CD14-positive monocyte (primary cell): Measurements from ENCODE around the gene RRAS. TPM values are rescaled to one million over a fixed set of nuclear protein-coding genes. Genes with fewer than 3 reads are reported as not detected.

Experiments used
- DNase-seq, 3 donors: peaks; one replicate each; pipeline ENCODE4 v3.0.0-alpha.2; 2011 to 2022
- H2AFZ ChIP-seq: 2 replicates; pipeline ENCODE4 v1.6.0; 2012; ENCODE audit warnings: mild to moderate bottlenecking, low read depth, low read length, inconsistent platforms; ENCODE audit not compliant: insufficient read depth, poor library complexity, severe bottlenecking
- H3K27ac ChIP-seq, 2 donors: 1 replicate in 1 of 2; 2 replicates in 1 of 2; pipeline ENCODE4 v1.5.1; 2012 to 2013; ENCODE audit warnings: low read length in 2 of 2, control low read depth in 1 of 2, inconsistent platforms in 1 of 2, low read depth in 1 of 2, mild to moderate bottlenecking in 1 of 2
- H3K27me3 ChIP-seq, 2 donors: one replicate each; pipeline versions ENCODE4 v1.6.0 to v1.6.1; 2011 to 2013; ENCODE audit warnings: low read length in 2 of 2; ENCODE audit not compliant: control insufficient read depth in 2 of 2, insufficient read depth in 2 of 2
- H3K36me3 ChIP-seq, 2 donors: replicated peaks in 1 of 2; 1 replicate in 1 of 2; 2 replicates in 1 of 2; pipeline versions ENCODE4 v1.5.1 to v1.6.1; 2012 to 2013; ENCODE audit warnings: low read length in 2 of 2, control low read depth in 1 of 2, inconsistent platforms in 1 of 2, mild to moderate bottlenecking in 1 of 2; ENCODE audit not compliant: insufficient read depth in 2 of 2, control insufficient read depth in 1 of 2
- H3K4me1 ChIP-seq, 2 donors: 1 replicate in 1 of 2; 2 replicates in 1 of 2; pipeline versions ENCODE4 v1.5.1 to v1.6.1; 2012 to 2013; ENCODE audit warnings: low read length in 2 of 2, control low read depth in 1 of 2, inconsistent platforms in 1 of 2, mild to moderate bottlenecking in 1 of 2, moderate library complexity in 1 of 2; ENCODE audit not compliant: insufficient read depth in 2 of 2, control insufficient read depth in 1 of 2
- H3K4me2 ChIP-seq: replicated peaks from 2 replicates; pipeline ENCODE3; 2012; ENCODE audit warnings: low read length, moderate library complexity, mild to moderate bottlenecking; ENCODE audit not compliant: poor library complexity, severe bottlenecking; ENCODE audit errors: extremely low read depth
- H3K4me3 ChIP-seq, 3 experiments: fragments of 200-600 bp in 1 of 3; sonication (generic) in 1 of 3; replicated peaks in 1 of 3; 1 replicate in 2 of 3; 2 replicates in 1 of 3; pipeline ENCODE4 v1.5.1; 2011 to 2013; ENCODE audit warnings: low read length in 3 of 3, mild to moderate bottlenecking in 3 of 3, control low read depth in 2 of 3, low read depth in 2 of 3, inconsistent platforms in 1 of 3, moderate library complexity in 1 of 3
- H3K79me2 ChIP-seq: 2 replicates; pipeline ENCODE4 v1.6.0; 2012; ENCODE audit warnings: mild to moderate bottlenecking, control low read depth, inconsistent platforms, low read length, moderate library complexity; ENCODE audit not compliant: insufficient read depth
- H3K9ac ChIP-seq: 2 replicates; pipeline ENCODE4 v1.6.0; 2017; ENCODE audit warnings: low read length, mild to moderate bottlenecking; ENCODE audit not compliant: insufficient read depth, poor library complexity, severe bottlenecking
- H3K9me3 ChIP-seq, 2 donors: replicated peaks in 1 of 2; 1 replicate in 1 of 2; 2 replicates in 1 of 2; pipeline versions ENCODE4 v1.5.1 to v1.6.1; 2012 to 2013; ENCODE audit warnings: low read length in 2 of 2, control low read depth in 1 of 2; ENCODE audit not compliant: control insufficient read depth in 1 of 2, insufficient read depth in 1 of 2
- H4K20me1 ChIP-seq: 2 replicates; pipeline ENCODE4 v1.6.0; 2012; ENCODE audit warnings: mild to moderate bottlenecking, low read length, control low read depth, moderate library complexity; ENCODE audit not compliant: insufficient read depth
- H3K27ac Mint-ChIP-seq, 7 donors: one replicate each; pipeline ENCODE4 v1.8.0; 2020; ENCODE audit warnings: mild to moderate bottlenecking in 7 of 7, mixed read lengths in 7 of 7, moderate library complexity in 6 of 7, inconsistent platforms in 2 of 7
- H3K27me3 Mint-ChIP-seq, 3 donors: one replicate each; pipeline ENCODE4 v1.8.0; 2021 to 2022; ENCODE audit warnings: low read depth in 3 of 3, mild to moderate bottlenecking in 3 of 3, mixed read lengths in 3 of 3, moderate library complexity in 3 of 3, inconsistent platforms in 1 of 3
- H3K36me3 Mint-ChIP-seq, 2 donors: one replicate each; pipeline ENCODE4 v1.8.0; 2020; ENCODE audit warnings: mixed read lengths in 2 of 2, inconsistent platforms in 1 of 2, mild to moderate bottlenecking in 1 of 2
- H3K4me1 Mint-ChIP-seq: one replicate; pipeline ENCODE4 v1.8.0; 2020; ENCODE audit warnings: mild to moderate bottlenecking, mixed read lengths
- H3K4me3 Mint-ChIP-seq, 2 donors: one replicate each; pipeline ENCODE4 v1.8.0; 2020; ENCODE audit warnings: mild to moderate bottlenecking in 2 of 2, mixed read lengths in 2 of 2, moderate library complexity in 1 of 2
- H3K9me3 Mint-ChIP-seq, 7 donors: one replicate each; pipeline ENCODE4 v1.8.0; 2020 to 2022; ENCODE audit warnings: mixed read lengths in 7 of 7, mild to moderate bottlenecking in 6 of 7, moderate library complexity in 6 of 7, inconsistent platforms in 2 of 7
- WGBS: methylation state at CpG from one replicate; pipeline ENCODE4 v1.1.5; 2013; ENCODE audit warnings: missing lambda C conversion rate; ENCODE audit not compliant: insufficient coverage; 5-methylcytosine and 5-hydroxymethylcytosine counted together
- intact Hi-C, 2 donors: fragments of 100-400 bp; cut with micrococcal nuclease; formaldehyde crosslinking; loops; one replicate each; pipeline versions ENCODE4 v1.15.0 to v1.15.1; 2023
- polyA plus RNA-seq, 3 donors: library from polyadenylated mRNA; depleted of rRNA in 1 of 3; unstranded in 2 of 3; stranded (reverse) in 1 of 3; fragments of 300-500 nt in 2 of 3; fragments of >200 nt in 1 of 3; fragmentation: Illumina TruSeq in 2 of 3; gene quantifications; 1 replicate in 2 of 3; 2 replicates in 1 of 3; pipeline ENCODE4 v1.2.3, GENCODE V29; 2012 to 2021
- TF ChIP-seq, protein P1 (sequence below): fragments of 200-600 bp; IDR thresholded peaks from one replicate; pipeline ENCODE4 v1.8.0; 2022; ENCODE audit warnings: antibody characterized with exemption, mild to moderate bottlenecking

RRAS gene
- polyA plus RNA-seq, 3 donors = 74.9 to 91.7 (median 80.0) TPM

DNA sequence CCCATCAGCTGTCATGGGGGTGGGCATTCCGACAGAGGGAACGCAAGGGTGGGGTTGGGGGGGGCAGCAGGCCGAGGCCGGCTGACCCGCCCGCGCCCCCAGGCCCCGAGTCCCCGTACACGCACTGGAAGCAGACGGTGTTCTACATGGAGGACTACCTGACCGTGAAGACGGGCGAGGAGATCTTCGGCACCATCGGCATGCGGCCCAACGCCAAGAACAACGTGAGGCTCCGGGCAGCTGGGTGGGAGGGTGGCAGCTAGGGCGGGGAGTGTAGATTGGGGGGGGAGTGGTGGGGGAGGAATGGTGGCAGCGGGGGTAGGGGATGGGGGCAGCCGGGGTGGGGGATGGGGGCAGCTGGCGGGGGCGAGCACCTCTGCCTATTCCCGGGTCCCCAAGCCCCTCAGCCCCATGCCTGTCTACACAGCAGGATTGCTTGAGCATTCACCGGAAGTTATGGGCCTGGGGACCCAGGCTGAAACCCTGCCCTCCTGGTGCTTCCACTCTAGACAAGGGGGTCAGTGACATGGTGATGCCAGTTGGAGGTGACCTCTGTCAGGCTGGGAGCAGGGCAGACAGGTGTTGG, 46.7 kb upstream of the RRAS start:
- Histone ChIP-seq H3K27me3 (peaks cover 15 to 27% of the 10 kb centered on the region in 2 donors), H3K9me3 (peaks cover 0 to 9% of the 10 kb centered on the region in 2 donors), H3K9ac (no peak overlapping the region), H3K36me3 (peaks cover 33 to 47% of the 10 kb centered on the region in 2 donors), H3K27ac (no peak overlapping the region), H3K4me2 (no peak overlapping the region), H3K79me2 (no peaks in the 10 kb centered on the region), H2AFZ (no peak overlapping the region), H4K20me1 (peaks cover 5% of the 10 kb centered on the region), H3K4me1 (peaks cover 29 to 34% of the 10 kb centered on the region in 2 donors), H3K4me3 (no peak overlapping the region)
- H3K27me3 Mint-ChIP-seq = peaks cover 33 to 34% (median 33%) of the 10 kb centered on the region in 3 donors
- TF ChIP-seq, protein P1, sequence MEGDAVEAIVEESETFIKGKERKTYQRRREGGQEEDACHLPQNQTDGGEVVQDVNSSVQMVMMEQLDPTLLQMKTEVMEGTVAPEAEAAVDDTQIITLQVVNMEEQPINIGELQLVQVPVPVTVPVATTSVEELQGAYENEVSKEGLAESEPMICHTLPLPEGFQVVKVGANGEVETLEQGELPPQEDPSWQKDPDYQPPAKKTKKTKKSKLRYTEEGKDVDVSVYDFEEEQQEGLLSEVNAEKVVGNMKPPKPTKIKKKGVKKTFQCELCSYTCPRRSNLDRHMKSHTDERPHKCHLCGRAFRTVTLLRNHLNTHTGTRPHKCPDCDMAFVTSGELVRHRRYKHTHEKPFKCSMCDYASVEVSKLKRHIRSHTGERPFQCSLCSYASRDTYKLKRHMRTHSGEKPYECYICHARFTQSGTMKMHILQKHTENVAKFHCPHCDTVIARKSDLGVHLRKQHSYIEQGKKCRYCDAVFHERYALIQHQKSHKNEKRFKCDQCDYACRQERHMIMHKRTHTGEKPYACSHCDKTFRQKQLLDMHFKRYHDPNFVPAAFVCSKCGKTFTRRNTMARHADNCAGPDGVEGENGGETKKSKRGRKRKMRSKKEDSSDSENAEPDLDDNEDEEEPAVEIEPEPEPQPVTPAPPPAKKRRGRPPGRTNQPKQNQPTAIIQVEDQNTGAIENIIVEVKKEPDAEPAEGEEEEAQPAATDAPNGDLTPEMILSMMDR = no peak
- peaks cover 65 to 76% of the 10 kb centered on the region in 2 donors for H3K36me3 Mint-ChIP-seq
- 98% methylated on average over 13 of the region's 27 CpGs for WGBS
- H3K4me3 Mint-ChIP-seq = no peak overlapping the region
- peaks cover 0 to 14% (median 8%) of the 10 kb centered on the region in 7 donors for H3K9me3 Mint-ChIP-seq
- DNase-seq = no peak
- intact Hi-C loops = no loop called here
- H3K27ac Mint-ChIP-seq = peak overlapping the region in 1 of 7 donors; percentile 66
- peaks cover 31% of the 10 kb centered on the region for H3K4me1 Mint-ChIP-seq

DNA sequence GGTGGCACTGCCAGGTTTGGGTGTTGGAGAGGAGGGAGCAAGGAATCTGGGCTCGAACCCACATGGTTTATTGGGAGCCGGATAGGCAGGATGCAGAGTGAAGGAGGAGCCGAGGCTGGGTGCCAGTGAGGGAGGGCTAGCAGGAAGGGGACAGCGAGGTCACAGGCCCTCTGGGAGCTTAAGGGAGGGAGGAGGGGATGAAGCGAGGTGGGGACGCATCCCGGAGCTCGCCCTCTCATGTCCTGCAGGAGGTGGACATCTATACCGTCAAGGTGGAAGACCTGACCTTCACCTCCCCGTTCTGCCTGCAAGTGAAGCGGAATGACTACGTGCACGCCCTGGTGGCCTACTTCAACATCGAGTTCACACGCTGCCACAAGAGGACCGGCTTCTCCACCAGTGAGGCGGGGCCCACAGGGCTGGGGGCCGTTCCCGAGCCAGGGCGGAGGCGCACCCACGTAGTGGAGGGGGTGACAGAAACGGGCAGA, 45.9 kb upstream of the RRAS start:
- TF ChIP-seq, protein P1 = no peak
- H3K27ac Mint-ChIP-seq = peak overlapping the region in 2 of 7 donors; percentile 7 to 42

More for the DNA sequence above, 45.9 kb upstream of the RRAS start:
- intact Hi-C loops = no loop called here
- Histone ChIP-seq H3K27ac (no peak overlapping the region), H4K20me1 (peaks cover 5% of the 10 kb centered on the region), H3K79me2 (peaks cover 2% of the 10 kb centered on the region), H3K36me3 (peaks cover 33 to 47% of the 10 kb centered on the region in 2 donors), H3K4me3 (no peak overlapping the region), H2AFZ (no peak overlapping the region), H3K9ac (no peak overlapping the region), H3K9me3 (peaks cover 0 to 7% of the 10 kb centered on the region in 2 donors), H3K4me2 (no peak overlapping the region), H3K4me1 (peaks cover 24 to 28% of the 10 kb centered on the region in 2 donors), H3K27me3 (peaks cover 9 to 20% of the 10 kb centered on the region in 2 donors)
- H3K36me3 Mint-ChIP-seq = peaks cover 68 to 78% of the 10 kb centered on the region in 2 donors
- WGBS = 95% methylated on average over 19 of the region's 23 CpGs
- peaks cover 0 to 11% (median 7%) of the 10 kb centered on the region in 7 donors for H3K9me3 Mint-ChIP-seq
- H3K27me3 Mint-ChIP-seq = peaks cover 25 to 27% (median 26%) of the 10 kb centered on the region in 3 donors
- H3K4me3 Mint-ChIP-seq = no peak overlapping the region
- no peak for DNase-seq
- peaks cover 27% of the 10 kb centered on the region for H3K4me1 Mint-ChIP-seq
